HEK293 (cell line): ENCODE results near the gene BMF.

Experiments
- IKZF3 ChIP-seq: fragments of 450-650 bp; IDR thresholded peaks from 2 replicates; pipeline ENCODE4 v1.5.0; 2018; ENCODE audit warnings: missing biosample characterization, mild to moderate bottlenecking, missing genetic modification characterization, moderate library complexity
- SP7 ChIP-seq: fragments of 450-650 bp; formaldehyde crosslinking; IDR thresholded peaks from 2 replicates; pipeline ENCODE4 v1.5.1; 2016; ENCODE audit warnings: missing biosample characterization, missing genetic modification characterization
- TRIM28 ChIP-seq: IDR thresholded peaks from 2 replicates; pipeline ENCODE4 v1.6.1; 2011; ENCODE audit warnings: low read length, control low read depth, borderline replicate concordance
- ZBTB17 ChIP-seq: fragments of 450-650 bp; formaldehyde crosslinking; IDR thresholded peaks from 2 replicates; pipeline ENCODE4 v1.5.1; 2016; ENCODE audit warnings: missing biosample characterization, missing genetic modification characterization
- ZBTB20 ChIP-seq: fragments of 450-650 bp; formaldehyde crosslinking; IDR thresholded peaks from 2 replicates; pipeline ENCODE4 v1.5.1; 2016; ENCODE audit warnings: missing biosample characterization, missing genetic modification characterization
- ZBTB21 ChIP-seq: fragments of 450-650 bp; formaldehyde crosslinking; IDR thresholded peaks from 2 replicates; pipeline ENCODE4 v1.5.1; 2017; ENCODE audit warnings: missing biosample characterization, missing genetic modification characterization
- ZBTB48 ChIP-seq: fragments of 450-650 bp; formaldehyde crosslinking; IDR thresholded peaks from 2 replicates; pipeline ENCODE4 v1.5.1; 2016; ENCODE audit warnings: missing biosample characterization, missing genetic modification characterization
- ZNF366 ChIP-seq: fragments of 450-650 bp; formaldehyde crosslinking; conservative IDR thresholded peaks from 2 replicates; pipeline ENCODE4 v1.5.1; 2016; ENCODE audit warnings: missing biosample characterization, missing genetic modification characterization
- ZNF544 ChIP-seq: fragments of 450-650 bp; formaldehyde crosslinking; IDR thresholded peaks from 2 replicates; pipeline ENCODE4 v1.5.0; 2017; ENCODE audit warnings: missing biosample characterization, missing genetic modification characterization
- ZNF600 ChIP-seq: fragments of 450-650 bp; formaldehyde crosslinking; IDR thresholded peaks from 2 replicates; pipeline ENCODE4 v1.5.1; 2016; ENCODE audit warnings: missing biosample characterization, missing genetic modification characterization
- ZNF76 ChIP-seq: fragments of 450-650 bp; formaldehyde crosslinking; IDR thresholded peaks from 2 replicates; pipeline ENCODE4; 2016; ENCODE audit warnings: low read depth, missing biosample characterization, missing genetic modification characterization, borderline replicate concordance
- ZXDB ChIP-seq: fragments of 450-650 bp; formaldehyde crosslinking; IDR thresholded peaks from 2 replicates; pipeline ENCODE4 v1.5.1; 2016; ENCODE audit warnings: missing biosample characterization, missing genetic modification characterization
- TF ChIP-seq, protein P1 (sequence below): fragments of 450-650 bp; formaldehyde crosslinking; IDR thresholded peaks from 2 replicates; pipeline ENCODE4 v1.5.1; 2017; ENCODE audit warnings: missing biosample characterization, missing genetic modification characterization
- TF ChIP-seq, protein P2 (sequence below): fragments of 450-650 bp; formaldehyde crosslinking; IDR thresholded peaks from 2 replicates; pipeline ENCODE4 v1.5.1; 2017; ENCODE audit warnings: missing biosample characterization, missing genetic modification characterization
- TF ChIP-seq, protein P3 (sequence below): fragments of 450-650 bp; formaldehyde crosslinking; IDR thresholded peaks from 2 replicates; pipeline ENCODE4 v1.5.1; 2016; ENCODE audit warnings: missing biosample characterization, missing genetic modification characterization
- TF ChIP-seq, protein P4 (sequence below): fragments of 450-650 bp; formaldehyde crosslinking; IDR thresholded peaks from 2 replicates; pipeline ENCODE4 v1.5.0; 2017; ENCODE audit warnings: missing biosample characterization, missing genetic modification characterization, borderline replicate concordance
- TF ChIP-seq, protein P5 (sequence below): fragments of 450-650 bp; formaldehyde crosslinking; conservative IDR thresholded peaks from 2 replicates; pipeline ENCODE4 v1.5.1; 2016; ENCODE audit warnings: low read depth, missing biosample characterization, missing genetic modification characterization

The BMF gene

DNA sequence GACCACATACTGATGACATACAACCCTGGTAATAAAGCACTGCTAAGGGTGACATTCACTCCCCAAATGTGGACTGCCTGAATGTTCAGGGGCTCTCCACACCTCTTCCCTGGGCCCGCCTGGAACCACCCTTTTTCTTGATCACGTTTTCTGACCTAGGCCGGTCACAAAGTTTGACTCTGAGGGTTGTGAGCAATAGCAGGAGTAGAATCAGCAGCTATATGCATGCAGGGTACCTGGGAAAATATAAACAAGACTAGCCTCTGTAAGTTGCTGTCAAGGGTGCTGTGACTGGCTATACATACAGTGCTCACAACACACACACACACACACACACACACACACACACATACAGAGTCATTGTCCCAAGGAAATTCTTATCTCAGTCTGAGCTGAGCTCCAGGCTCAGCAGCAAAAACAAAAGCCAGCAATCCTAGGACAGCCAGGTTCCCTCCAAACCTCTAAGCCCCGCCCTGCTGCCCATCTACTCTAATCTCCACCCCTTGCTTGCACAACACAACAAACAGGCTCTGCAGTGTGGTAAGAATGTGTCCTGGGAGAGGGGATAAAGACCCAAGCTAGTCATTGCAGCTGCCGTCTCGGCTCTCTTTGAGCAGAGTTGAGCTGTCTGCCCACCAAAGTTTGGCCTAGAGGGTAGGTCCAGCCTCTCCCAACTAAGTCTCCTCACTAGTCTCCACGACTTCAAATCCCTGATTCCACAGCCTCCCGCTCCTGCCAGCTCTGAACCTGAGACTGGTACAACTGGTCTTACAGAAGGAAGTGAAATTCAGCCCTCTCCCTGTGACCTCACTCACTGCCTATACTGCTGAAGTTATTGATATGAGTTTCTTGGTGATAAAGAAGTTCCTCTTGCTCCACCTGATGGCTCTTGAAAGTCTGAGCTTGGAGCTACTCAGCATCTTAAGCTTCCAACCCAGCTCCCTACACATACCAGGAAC lies 2.2 kb downstream of the BMF start (continued):
- no peak for TF ChIP-seq ZNF544 (tag by site-specific recombination)
- TF ChIP-seq, protein P1, sequence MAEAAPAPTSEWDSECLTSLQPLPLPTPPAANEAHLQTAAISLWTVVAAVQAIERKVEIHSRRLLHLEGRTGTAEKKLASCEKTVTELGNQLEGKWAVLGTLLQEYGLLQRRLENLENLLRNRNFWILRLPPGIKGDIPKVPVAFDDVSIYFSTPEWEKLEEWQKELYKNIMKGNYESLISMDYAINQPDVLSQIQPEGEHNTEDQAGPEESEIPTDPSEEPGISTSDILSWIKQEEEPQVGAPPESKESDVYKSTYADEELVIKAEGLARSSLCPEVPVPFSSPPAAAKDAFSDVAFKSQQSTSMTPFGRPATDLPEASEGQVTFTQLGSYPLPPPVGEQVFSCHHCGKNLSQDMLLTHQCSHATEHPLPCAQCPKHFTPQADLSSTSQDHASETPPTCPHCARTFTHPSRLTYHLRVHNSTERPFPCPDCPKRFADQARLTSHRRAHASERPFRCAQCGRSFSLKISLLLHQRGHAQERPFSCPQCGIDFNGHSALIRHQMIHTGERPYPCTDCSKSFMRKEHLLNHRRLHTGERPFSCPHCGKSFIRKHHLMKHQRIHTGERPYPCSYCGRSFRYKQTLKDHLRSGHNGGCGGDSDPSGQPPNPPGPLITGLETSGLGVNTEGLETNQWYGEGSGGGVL: peak; percentile 77
- TF ChIP-seq ZBTB17 (tag by site-specific recombination): peak; percentile 61
- peak; percentile 41; the same call in 1 of the 2 replicates for TF ChIP-seq ZBTB21 (tag by site-specific recombination)
- TF ChIP-seq ZNF366 (tag by site-specific recombination): 0 out of 2 replicates have a peak, but pooled peaks have one; percentile 28
- TF ChIP-seq, protein P2, sequence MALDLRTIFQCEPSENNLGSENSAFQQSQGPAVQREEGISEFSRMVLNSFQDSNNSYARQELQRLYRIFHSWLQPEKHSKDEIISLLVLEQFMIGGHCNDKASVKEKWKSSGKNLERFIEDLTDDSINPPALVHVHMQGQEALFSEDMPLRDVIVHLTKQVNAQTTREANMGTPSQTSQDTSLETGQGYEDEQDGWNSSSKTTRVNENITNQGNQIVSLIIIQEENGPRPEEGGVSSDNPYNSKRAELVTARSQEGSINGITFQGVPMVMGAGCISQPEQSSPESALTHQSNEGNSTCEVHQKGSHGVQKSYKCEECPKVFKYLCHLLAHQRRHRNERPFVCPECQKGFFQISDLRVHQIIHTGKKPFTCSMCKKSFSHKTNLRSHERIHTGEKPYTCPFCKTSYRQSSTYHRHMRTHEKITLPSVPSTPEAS (tag by site-specific recombination): peak; percentile 82
- peak; percentile 20; the same call in 1 of the 2 replicates for TF ChIP-seq ZBTB20 (tag by site-specific recombination)
- no peak for TF ChIP-seq ZNF76 (tag by site-specific recombination)
- TF ChIP-seq, protein P3, sequence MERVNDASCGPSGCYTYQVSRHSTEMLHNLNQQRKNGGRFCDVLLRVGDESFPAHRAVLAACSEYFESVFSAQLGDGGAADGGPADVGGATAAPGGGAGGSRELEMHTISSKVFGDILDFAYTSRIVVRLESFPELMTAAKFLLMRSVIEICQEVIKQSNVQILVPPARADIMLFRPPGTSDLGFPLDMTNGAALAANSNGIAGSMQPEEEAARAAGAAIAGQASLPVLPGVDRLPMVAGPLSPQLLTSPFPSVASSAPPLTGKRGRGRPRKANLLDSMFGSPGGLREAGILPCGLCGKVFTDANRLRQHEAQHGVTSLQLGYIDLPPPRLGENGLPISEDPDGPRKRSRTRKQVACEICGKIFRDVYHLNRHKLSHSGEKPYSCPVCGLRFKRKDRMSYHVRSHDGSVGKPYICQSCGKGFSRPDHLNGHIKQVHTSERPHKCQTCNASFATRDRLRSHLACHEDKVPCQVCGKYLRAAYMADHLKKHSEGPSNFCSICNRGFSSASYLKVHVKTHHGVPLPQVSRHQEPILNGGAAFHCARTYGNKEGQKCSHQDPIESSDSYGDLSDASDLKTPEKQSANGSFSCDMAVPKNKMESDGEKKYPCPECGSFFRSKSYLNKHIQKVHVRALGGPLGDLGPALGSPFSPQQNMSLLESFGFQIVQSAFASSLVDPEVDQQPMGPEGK: 0 out of 2 replicates have a peak, but pooled peaks have one; percentile 13
- TF ChIP-seq, protein P4, sequence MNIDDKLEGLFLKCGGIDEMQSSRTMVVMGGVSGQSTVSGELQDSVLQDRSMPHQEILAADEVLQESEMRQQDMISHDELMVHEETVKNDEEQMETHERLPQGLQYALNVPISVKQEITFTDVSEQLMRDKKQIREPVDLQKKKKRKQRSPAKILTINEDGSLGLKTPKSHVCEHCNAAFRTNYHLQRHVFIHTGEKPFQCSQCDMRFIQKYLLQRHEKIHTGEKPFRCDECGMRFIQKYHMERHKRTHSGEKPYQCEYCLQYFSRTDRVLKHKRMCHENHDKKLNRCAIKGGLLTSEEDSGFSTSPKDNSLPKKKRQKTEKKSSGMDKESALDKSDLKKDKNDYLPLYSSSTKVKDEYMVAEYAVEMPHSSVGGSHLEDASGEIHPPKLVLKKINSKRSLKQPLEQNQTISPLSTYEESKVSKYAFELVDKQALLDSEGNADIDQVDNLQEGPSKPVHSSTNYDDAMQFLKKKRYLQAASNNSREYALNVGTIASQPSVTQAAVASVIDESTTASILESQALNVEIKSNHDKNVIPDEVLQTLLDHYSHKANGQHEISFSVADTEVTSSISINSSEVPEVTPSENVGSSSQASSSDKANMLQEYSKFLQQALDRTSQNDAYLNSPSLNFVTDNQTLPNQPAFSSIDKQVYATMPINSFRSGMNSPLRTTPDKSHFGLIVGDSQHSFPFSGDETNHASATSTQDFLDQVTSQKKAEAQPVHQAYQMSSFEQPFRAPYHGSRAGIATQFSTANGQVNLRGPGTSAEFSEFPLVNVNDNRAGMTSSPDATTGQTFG (tag by site-specific recombination): no peak
- 0 out of 2 replicates have a peak, but pooled peaks have one; percentile 7 for TF ChIP-seq IKZF3
- TF ChIP-seq SP7: peak; percentile 30; the same call in 1 of the 2 replicates
- peak; percentile 87; the same call in 1 of the 2 replicates for TF ChIP-seq ZNF600 (tag by site-specific recombination)
- TF ChIP-seq ZBTB48: peak; percentile 62; the same call in 1 of the 2 replicates
- 0 out of 2 replicates have a peak, but pooled peaks have one; percentile 41 for TF ChIP-seq ZXDB
- TF ChIP-seq, protein P5, sequence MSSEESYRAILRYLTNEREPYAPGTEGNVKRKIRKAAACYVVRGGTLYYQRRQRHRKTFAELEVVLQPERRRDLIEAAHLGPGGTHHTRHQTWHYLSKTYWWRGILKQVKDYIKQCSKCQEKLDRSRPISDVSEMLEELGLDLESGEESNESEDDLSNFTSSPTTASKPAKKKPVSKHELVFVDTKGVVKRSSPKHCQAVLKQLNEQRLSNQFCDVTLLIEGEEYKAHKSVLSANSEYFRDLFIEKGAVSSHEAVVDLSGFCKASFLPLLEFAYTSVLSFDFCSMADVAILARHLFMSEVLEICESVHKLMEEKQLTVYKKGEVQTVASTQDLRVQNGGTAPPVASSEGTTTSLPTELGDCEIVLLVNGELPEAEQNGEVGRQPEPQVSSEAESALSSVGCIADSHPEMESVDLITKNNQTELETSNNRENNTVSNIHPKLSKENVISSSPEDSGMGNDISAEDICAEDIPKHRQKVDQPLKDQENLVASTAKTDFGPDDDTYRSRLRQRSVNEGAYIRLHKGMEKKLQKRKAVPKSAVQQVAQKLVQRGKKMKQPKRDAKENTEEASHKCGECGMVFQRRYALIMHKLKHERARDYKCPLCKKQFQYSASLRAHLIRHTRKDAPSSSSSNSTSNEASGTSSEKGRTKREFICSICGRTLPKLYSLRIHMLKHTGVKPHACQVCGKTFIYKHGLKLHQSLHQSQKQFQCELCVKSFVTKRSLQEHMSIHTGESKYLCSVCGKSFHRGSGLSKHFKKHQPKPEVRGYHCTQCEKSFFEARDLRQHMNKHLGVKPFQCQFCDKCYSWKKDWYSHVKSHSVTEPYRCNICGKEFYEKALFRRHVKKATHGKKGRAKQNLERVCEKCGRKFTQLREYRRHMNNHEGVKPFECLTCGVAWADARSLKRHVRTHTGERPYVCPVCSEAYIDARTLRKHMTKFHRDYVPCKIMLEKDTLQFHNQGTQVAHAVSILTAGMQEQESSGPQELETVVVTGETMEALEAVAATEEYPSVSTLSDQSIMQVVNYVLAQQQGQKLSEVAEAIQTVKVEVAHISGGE (tag by site-specific recombination): no peak
- 0 out of 2 replicates have a peak, but pooled peaks have one; percentile 24 for TF ChIP-seq TRIM28
- TF ChIP-seq, all 188 proteins: peak for 20
